T1000 (cell line): ENCODE data around the gene PAN3.

ENCODE experiments used
- DNase-seq: peaks from one replicate; lab custom pipeline; 2025; ENCODE audit warnings: mixed read lengths; lab: John Stamatoyannopoulos, UW

PAN3 gene

GRCh38 chr13:28337166-28338005 is 199.0 kb downstream of the PAN3 start:
- no peak for DNase-seq

- no peak for DNase-seq
These were observed 199.7 kb downstream of the PAN3 start for GRCh38 chr13:28338006-28338574.

DNA sequence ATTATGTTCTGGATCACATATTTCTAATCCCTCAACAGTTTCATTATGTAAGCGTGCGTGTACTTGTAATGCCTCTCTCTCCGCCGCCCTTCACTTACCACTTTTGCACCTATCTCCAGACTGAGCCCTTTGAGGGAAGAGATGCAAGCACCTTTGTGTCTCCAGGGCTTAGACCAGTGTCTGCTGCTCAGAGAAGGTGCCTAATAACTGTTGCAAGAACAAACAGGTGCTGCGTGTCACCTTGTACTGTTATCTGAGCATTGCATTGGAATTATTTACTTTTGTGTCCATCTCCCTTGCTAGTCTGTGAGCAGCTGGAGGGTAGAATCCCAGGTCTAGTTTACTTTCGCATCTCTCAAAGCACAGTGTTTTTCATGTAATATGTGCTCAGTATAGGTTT is 200.4 kb downstream of the PAN3 start:
- no peak for DNase-seq

- no peak for DNase-seq
These were observed 201.1 kb downstream of the PAN3 start for GRCh38 chr13:28339419-28339818.

DNA sequence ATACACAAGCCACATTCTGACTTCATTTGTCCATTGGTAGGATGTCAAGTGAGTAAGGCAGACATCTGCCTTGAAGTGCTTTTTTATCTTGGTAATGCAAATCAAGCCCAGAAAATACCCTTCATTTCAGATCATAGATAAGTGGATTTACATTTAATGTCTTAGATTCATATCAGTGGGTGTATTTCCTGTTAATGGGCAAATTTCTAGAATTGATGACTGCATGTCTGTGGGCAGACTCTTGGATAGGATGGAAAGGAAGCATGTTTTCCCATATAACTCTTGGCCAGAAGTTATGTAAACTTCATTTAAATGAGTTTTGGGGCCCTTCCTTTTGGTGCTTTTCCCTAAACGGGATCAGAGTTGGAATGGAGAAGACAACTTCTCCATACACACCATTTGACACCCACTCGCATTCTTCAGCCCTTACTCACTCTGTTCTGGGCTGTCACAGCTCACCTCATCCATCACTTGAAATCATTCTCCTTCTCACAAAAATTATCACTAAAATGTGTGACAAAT is 202.0 kb downstream of the PAN3 start:
- DNase-seq, result no peak

DNA sequence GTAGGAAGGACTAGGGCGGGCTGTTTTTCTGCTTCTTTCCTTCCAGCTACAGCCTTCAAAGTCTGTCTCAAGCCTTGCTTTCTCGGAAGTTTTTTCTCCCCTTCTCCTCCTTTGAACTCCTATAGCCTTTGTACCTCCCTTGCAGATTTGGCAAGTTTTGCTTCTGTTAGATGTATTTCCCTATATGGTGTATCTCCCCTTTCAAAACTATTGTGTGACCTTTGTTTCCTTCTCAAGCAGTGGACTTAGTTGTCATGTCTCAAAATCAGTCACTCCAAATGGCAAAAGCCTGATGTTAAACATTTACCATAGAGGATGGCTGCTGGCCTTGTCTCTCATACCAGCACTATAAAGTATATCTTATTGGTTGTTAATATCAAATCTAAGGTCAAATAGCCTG is 203.9 kb downstream of the PAN3 start:
- no peak for DNase-seq

GRCh38 chr13:28344163-28344562 is 205.8 kb downstream of the PAN3 start:
- DNase-seq, result no peak
